ENCODE data around the gene DNALI1.

DNALI1 gene

GRCh38 chr1:37588939-37589338, 32.2 kb downstream of the DNALI1 start:
- DNase-seq (ENCODE audit: insufficient read length): no peak
- FAIRE-seq: no peak
- no peak for TF ChIP-seq POLR2AphosphoS5 (IDR thresholded peaks at IDR 0.05; ENCODE audit: low read depth, low read length)
- no peak for TF ChIP-seq POLR2A (IDR thresholded peaks at IDR 0.05; ENCODE audit: low read depth, low read length)
- TF ChIP-seq TAF1 (IDR thresholded peaks at IDR 0.05; ENCODE audit: borderline replicate concordance, low read depth, low read length): no peak

DNA sequence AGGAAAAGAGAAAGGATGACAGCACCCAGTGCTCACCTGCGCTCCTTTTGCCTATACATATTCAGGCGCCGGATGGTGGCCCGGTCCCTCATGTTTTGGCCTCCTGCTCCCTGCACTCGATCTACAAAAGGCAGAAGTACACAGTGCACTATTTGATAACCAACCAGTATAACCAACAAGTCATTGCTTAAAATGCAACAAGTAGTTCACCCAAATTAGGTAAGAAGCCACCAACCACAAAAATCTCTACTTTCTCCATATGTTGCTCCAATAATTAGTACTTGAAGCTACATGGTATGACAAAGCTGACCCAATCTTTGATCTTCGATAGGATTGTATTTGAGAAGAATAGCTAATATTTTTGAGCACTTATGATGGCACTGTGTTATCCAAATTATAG, 37.0 kb downstream of the DNALI1 start:
- TF ChIP-seq POLR2A (IDR thresholded peaks at IDR 0.05; ENCODE audit: low read depth, low read length) (no peak), TAF1 (IDR thresholded peaks at IDR 0.05; ENCODE audit: borderline replicate concordance, low read depth, low read length) (no peak), POLR2AphosphoS5 (IDR thresholded peaks at IDR 0.05; ENCODE audit: low read depth, low read length) (no peak)
- DNase-seq (ENCODE audit: insufficient read length): no peak
- no peak for FAIRE-seq

- FAIRE-seq (peak; percentile 98), DNase-seq (ENCODE audit: insufficient read length) (peak; percentile 95)
- TF ChIP-seq TAF1 (IDR thresholded peaks at IDR 0.05; ENCODE audit: borderline replicate concordance, low read depth, low read length) (peak; percentile 72), POLR2A (IDR thresholded peaks at IDR 0.05; ENCODE audit: low read depth, low read length) (peak; percentile 95), POLR2AphosphoS5 (IDR thresholded peaks at IDR 0.05; ENCODE audit: low read depth, low read length) (peak; percentile 92)
These were observed 38.9 kb downstream of the DNALI1 start, which contains the start of gene GNL2 for GRCh38 chr1:37595440-37596181. GNL2 (minus strand) TSS chr1:37595937; CDS start chr1:37595822, 115 bp downstream.

DNA sequence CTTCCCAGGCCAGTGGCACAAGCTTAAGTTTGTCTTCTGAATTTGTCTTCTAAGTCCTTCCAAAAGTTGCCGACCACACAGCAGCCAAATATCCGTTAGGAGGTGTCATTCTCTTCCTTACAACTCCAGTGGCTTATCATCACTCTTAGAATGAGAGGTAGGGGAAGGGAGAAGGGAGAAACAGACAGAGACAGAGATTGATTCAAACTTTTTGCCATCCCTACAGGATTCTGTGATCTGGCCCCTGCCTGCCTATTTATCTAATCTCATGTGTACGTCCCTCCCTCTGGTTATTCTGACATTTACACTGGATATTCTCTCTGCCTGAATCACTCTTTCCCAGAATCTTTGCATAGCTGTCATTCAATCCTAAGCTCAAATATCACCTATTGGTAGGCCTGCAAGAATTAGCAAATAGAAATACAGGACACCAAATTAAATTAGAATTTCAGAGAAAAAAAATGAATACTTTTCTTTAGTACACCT, 39.5 kb downstream of the DNALI1 start:
- FAIRE-seq: no peak
- TF ChIP-seq POLR2AphosphoS5 (IDR thresholded peaks at IDR 0.05; ENCODE audit: low read depth, low read length): no peak
- TF ChIP-seq POLR2A (IDR thresholded peaks at IDR 0.05; ENCODE audit: low read depth, low read length): no peak
- no peak for TF ChIP-seq TAF1 (IDR thresholded peaks at IDR 0.05; ENCODE audit: borderline replicate concordance, low read depth, low read length)
- no peak for DNase-seq (ENCODE audit: insufficient read length)

DNA sequence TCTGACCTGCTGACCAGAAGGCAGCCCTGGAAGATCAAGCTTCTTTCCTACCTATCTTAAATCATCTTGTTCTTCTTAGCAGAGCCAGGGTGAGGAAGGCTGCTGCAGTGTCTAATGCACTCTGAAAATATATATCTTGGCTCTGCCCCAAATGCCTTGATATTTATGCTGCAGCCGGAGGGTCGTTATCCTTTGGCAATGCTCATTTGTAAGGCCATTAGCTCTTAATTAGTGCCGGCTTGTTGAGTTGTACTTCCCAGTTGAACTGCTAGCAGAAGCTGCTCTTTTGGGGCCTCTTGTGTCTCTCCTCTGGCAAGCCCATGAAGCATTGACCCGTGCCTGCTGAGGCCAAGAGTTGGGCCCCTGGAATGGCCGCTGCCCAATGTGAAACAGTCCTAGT, 43.2 kb downstream of the DNALI1 start:
- DNase-seq (ENCODE audit: insufficient read length): no peak
- FAIRE-seq: no peak
- TF ChIP-seq POLR2AphosphoS5 (IDR thresholded peaks at IDR 0.05; ENCODE audit: low read depth, low read length): no peak
- TF ChIP-seq POLR2A (IDR thresholded peaks at IDR 0.05; ENCODE audit: low read depth, low read length): no peak
- no peak for TF ChIP-seq TAF1 (IDR thresholded peaks at IDR 0.05; ENCODE audit: borderline replicate concordance, low read depth, low read length)

DNA sequence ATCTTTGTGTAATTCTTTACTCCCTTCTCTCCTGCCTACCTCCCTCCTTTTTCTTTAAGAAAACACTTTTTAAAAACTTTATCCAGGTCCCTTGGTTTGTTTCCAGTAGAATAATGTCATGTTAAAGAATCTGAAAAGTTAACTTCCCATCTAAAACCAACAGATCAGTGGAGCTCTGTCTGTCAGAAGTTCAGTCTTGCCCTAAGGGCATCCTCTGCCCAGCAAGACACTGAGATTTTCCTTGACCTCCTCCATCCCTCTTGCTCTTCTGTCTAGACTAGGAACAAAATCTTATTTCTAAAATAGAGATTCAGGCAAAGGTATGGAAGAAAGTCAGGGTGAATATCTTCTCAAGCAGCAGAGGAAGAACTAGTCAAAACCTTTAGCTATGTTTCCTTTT, 44.7 kb downstream of the DNALI1 start:
- no peak for FAIRE-seq
- no peak for DNase-seq (ENCODE audit: insufficient read length)
- TF ChIP-seq TAF1 (IDR thresholded peaks at IDR 0.05; ENCODE audit: borderline replicate concordance, low read depth, low read length): no peak
- no peak for TF ChIP-seq POLR2A (IDR thresholded peaks at IDR 0.05; ENCODE audit: low read depth, low read length)
- no peak for TF ChIP-seq POLR2AphosphoS5 (IDR thresholded peaks at IDR 0.05; ENCODE audit: low read depth, low read length)

GRCh38 chr1:37602750-37603694, 46.3 kb downstream of the DNALI1 start:
- FAIRE-seq (no peak), DNase-seq (ENCODE audit: insufficient read length) (peak; percentile 38)
- TF ChIP-seq TAF1 (IDR thresholded peaks at IDR 0.05; ENCODE audit: borderline replicate concordance, low read depth, low read length) (no peak), POLR2AphosphoS5 (IDR thresholded peaks at IDR 0.05; ENCODE audit: low read depth, low read length) (no peak), POLR2A (IDR thresholded peaks at IDR 0.05; ENCODE audit: low read depth, low read length) (no peak)

DNA sequence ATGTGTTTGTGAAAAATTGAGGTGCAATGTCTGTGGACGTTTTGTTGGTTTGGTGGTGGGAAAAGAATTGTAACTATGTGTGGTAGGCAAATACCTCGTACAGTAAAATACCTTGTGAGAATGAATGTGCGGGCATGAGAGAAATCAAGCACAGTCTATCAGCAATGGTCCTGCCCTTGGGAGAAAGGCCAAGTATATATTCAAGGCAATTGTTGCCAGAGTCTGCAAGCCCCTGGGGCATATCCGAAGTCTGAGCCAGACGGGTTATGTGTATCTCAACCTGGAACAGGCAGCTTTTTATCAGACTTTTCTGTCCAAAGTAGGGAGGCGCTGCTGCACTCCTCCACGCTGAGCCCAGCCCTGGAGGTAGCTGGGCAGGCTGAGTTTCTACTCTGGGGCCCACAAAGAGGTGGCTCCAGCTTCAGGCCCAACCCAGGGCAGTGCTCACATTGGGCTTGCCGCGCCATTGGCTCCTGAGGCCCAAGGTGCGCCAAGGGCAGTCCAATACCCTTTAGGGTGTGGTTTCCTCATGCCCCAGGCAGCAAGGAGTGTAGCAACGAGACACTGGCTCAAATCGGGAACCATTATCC, 48.4 kb downstream of the DNALI1 start:
- DNase-seq (ENCODE audit: insufficient read length) (no peak), FAIRE-seq (no peak)
- TF ChIP-seq TAF1 (IDR thresholded peaks at IDR 0.05; ENCODE audit: borderline replicate concordance, low read depth, low read length): no peak
- no peak for TF ChIP-seq POLR2A (IDR thresholded peaks at IDR 0.05; ENCODE audit: low read depth, low read length)
- TF ChIP-seq POLR2AphosphoS5 (IDR thresholded peaks at IDR 0.05; ENCODE audit: low read depth, low read length): no peak

DNA sequence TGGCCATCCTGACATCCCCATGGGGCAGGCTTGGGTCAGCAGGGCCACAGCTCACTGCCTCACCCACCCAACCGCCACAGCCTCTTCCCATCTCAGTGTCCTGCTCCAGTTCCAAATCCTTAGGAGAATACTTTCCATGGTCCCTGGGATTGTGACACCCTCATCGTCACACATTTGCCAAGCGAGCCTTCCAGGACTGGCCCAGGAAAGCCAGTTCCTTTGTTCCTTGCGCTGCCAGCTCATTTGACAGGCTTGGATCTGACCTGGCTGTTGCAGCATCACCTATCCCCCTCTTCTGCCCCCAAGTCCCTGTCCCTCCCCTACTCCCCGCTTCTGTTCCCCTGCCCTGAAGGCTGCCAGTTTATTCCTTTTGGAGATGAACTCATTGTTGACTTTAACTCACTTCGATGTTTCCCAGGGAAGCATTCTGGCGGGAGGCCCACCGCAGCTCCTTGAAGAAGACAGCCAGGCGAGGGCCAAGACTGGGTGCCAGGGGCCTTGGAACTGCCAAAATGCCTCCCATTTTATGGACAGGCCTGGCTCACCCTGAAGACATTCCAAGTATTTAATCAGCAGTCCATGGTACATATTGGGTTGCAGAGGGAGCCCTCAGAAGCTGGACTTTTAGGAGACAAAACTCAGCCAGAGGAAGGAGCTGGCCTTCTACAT, 49.2 kb downstream of the DNALI1 start:
- TF ChIP-seq POLR2A (IDR thresholded peaks at IDR 0.05; ENCODE audit: low read depth, low read length): no peak
- TF ChIP-seq POLR2AphosphoS5 (IDR thresholded peaks at IDR 0.05; ENCODE audit: low read depth, low read length): no peak
- no peak for TF ChIP-seq TAF1 (IDR thresholded peaks at IDR 0.05; ENCODE audit: borderline replicate concordance, low read depth, low read length)
- DNase-seq (ENCODE audit: insufficient read length) (no peak), FAIRE-seq (no peak)

- DNase-seq (ENCODE audit: insufficient read length): no peak
- TF ChIP-seq TAF1 (IDR thresholded peaks at IDR 0.05; ENCODE audit: borderline replicate concordance, low read depth, low read length) (no peak), POLR2AphosphoS5 (IDR thresholded peaks at IDR 0.05; ENCODE audit: low read depth, low read length) (no peak), POLR2A (IDR thresholded peaks at IDR 0.05; ENCODE audit: low read depth, low read length) (no peak)
- FAIRE-seq: no peak
These were observed 49.9 kb downstream of the DNALI1 start for GRCh38 chr1:37606481-37607263.

Data from GM12892 (cell line).